B cell (primary cell): Measurements from ENCODE around the gene CDCA7L.

Source experiments
- EZH2 ChIP-seq: IDR thresholded peaks from 2 replicates; pipeline ENCODE4 v1.6.1; 2012; ENCODE audit warnings: borderline replicate concordance, low read depth, mild to moderate bottlenecking, moderate library complexity, low read length; ENCODE audit not compliant: insufficient read depth, poor library complexity, severe bottlenecking
- TF ChIP-seq, protein P1 (sequence below): fragments of 200-600 bp; IDR thresholded peaks from one replicate; pipeline ENCODE4 v1.8.0; 2022; ENCODE audit warnings: antibody characterized with exemption, mild to moderate bottlenecking

DNA sequence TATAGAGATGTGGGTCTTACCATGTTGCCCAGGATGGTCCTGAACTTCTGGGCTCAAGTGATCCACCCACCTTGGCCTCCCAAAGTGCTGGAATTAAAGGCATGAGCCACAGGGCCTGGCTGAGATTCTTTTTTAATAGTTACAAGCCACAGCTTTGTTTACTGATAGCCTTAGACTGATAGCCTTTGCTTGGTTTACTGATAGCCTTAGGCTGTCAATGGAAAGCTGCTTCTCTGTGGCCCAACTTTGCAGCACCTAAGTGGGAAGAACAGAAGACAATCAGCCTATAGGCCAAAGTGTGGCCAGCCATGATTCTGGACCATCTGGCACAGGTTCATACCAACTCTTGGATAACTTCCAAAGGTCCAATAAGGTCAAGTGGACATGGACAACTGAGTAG, 24.1 kb upstream of the CDCA7L start:
- TF ChIP-seq, protein P1, sequence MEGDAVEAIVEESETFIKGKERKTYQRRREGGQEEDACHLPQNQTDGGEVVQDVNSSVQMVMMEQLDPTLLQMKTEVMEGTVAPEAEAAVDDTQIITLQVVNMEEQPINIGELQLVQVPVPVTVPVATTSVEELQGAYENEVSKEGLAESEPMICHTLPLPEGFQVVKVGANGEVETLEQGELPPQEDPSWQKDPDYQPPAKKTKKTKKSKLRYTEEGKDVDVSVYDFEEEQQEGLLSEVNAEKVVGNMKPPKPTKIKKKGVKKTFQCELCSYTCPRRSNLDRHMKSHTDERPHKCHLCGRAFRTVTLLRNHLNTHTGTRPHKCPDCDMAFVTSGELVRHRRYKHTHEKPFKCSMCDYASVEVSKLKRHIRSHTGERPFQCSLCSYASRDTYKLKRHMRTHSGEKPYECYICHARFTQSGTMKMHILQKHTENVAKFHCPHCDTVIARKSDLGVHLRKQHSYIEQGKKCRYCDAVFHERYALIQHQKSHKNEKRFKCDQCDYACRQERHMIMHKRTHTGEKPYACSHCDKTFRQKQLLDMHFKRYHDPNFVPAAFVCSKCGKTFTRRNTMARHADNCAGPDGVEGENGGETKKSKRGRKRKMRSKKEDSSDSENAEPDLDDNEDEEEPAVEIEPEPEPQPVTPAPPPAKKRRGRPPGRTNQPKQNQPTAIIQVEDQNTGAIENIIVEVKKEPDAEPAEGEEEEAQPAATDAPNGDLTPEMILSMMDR, result no peak
- no peak for TF ChIP-seq EZH2
